PC-3 (cell line): ENCODE data around the gene KLRC3.
"Not testable (repeated sequence)": the region's sequence is repeated elsewhere in the genome, so short reads cannot be mapped to it uniquely, and the experiment has no call there.

Experiments used
- EZH2 ChIP-seq: fragments of 300-600 bp; sonication (generic); IDR thresholded peaks from one replicate; pipeline ENCODE4 v1.6.1; 2017; ENCODE audit warnings: antibody characterized with exemption, mild to moderate bottlenecking, low read length; ENCODE audit not compliant: unreplicated experiment
- TF ChIP-seq, protein P1 (sequence below): fragments of 300-600 bp; sonication (generic); conservative IDR thresholded peaks from 2 replicates; pipeline ENCODE4 v1.5.1; 2017; ENCODE audit warnings: antibody characterized with exemption, low read depth, mild to moderate bottlenecking, low read length

DNA sequence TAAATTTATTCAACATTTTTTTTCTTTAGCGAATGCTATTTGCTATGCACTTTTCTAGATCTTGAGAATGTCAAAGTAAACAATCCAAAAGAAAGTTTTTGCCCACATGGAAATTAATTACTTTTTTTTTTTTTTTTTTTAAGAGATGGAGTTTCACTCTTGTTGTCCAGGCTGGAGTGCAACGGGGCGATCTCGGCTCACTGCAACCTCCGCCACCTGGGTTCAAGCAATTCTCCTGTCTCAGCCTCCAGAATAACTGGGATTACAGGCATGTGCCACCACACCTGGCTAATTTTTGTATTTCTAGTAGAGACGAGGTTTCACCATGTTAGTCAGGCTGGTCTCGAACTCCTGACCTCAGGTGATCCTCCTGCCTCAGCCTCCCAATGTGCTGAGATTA lies 29.4 kb downstream of the KLRC3 start:
- not testable (repeated sequence) for TF ChIP-seq EZH2
- TF ChIP-seq, protein P1, sequence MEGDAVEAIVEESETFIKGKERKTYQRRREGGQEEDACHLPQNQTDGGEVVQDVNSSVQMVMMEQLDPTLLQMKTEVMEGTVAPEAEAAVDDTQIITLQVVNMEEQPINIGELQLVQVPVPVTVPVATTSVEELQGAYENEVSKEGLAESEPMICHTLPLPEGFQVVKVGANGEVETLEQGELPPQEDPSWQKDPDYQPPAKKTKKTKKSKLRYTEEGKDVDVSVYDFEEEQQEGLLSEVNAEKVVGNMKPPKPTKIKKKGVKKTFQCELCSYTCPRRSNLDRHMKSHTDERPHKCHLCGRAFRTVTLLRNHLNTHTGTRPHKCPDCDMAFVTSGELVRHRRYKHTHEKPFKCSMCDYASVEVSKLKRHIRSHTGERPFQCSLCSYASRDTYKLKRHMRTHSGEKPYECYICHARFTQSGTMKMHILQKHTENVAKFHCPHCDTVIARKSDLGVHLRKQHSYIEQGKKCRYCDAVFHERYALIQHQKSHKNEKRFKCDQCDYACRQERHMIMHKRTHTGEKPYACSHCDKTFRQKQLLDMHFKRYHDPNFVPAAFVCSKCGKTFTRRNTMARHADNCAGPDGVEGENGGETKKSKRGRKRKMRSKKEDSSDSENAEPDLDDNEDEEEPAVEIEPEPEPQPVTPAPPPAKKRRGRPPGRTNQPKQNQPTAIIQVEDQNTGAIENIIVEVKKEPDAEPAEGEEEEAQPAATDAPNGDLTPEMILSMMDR, result not testable (repeated sequence)
